GM21529 (cell line): ENCODE results near the gene ACER1.
"Not testable (repeated sequence)": the region's sequence is repeated elsewhere in the genome, so short reads cannot be mapped to it uniquely, and the experiment has no call there.

ENCODE experiments used
- ATAC-seq: cut with Tn5 transposase; IDR thresholded peaks from one replicate; pipeline ENCODE4 v1.9.1; 2021; ENCODE audit not compliant: unreplicated experiment

The ACER1 gene

GRCh38 chr19:6333439-6333838, at the start of gene ACER1:
Gene ACER1, minus strand, starts transcription at chr19:6333612. Its CDS starts 61 bp downstream, at chr19:6333551.
- ATAC-seq = no peak

GRCh38 chr19:6383188-6383587, 49.8 kb upstream of the ACER1 start:
- ATAC-seq = no peak

GRCh38 chr19:6381030-6381750, 47.8 kb upstream of the ACER1 start:
- ATAC-seq = no peak

GRCh38 chr19:6379744-6380143, 46.3 kb upstream of the ACER1 start:
- no peak for ATAC-seq

- ATAC-seq = no peak
Observed at GRCh38 chr19:6378486-6378885, 45.1 kb upstream of the ACER1 start.

GRCh38 chr19:6378041-6378440, 44.6 kb upstream of the ACER1 start:
- ATAC-seq = no peak

- ATAC-seq = no peak
Observed at GRCh38 chr19:6376512-6377190, 43.2 kb upstream of the ACER1 start.

- ATAC-seq = no peak
Observed at GRCh38 chr19:6375411-6376010, 42.1 kb upstream of the ACER1 start, which contains the start of gene PSPN. Gene PSPN, minus strand, starts transcription at chr19:6375933. Its CDS starts 84 bp downstream, at chr19:6375849.

- ATAC-seq = no peak
Observed at GRCh38 chr19:6374711-6375410, 41.4 kb upstream of the ACER1 start.

- no peak for ATAC-seq
Observed at GRCh38 chr19:6374161-6374709, 40.8 kb upstream of the ACER1 start.

GRCh38 chr19:6373813-6374108, 40.3 kb upstream of the ACER1 start:
- no peak for ATAC-seq

- peak; percentile 51 for ATAC-seq
Observed at GRCh38 chr19:6373096-6373812, 39.8 kb upstream of the ACER1 start.

- ATAC-seq = peak; percentile 75
Observed at GRCh38 chr19:6372594-6373095, 39.2 kb upstream of the ACER1 start, which contains the start of gene ALKBH7. Gene ALKBH7, plus strand, starts transcription at chr19:6372794. Its CDS starts 27 bp downstream, at chr19:6372821.

- ATAC-seq = no peak
Observed at GRCh38 chr19:6364353-6364752, 30.9 kb upstream of the ACER1 start.

- no peak for ATAC-seq
Observed at GRCh38 chr19:6362351-6362801, 29.0 kb upstream of the ACER1 start.

GRCh38 chr19:6362027-6362350, 28.6 kb upstream of the ACER1 start:
- no peak for ATAC-seq

- not testable (repeated sequence) for ATAC-seq
Observed at GRCh38 chr19:6360857-6361216, 27.4 kb upstream of the ACER1 start.

GRCh38 chr19:6360445-6360844, 27.0 kb upstream of the ACER1 start:
- ATAC-seq = not testable (repeated sequence)

- ATAC-seq = no peak
Observed at GRCh38 chr19:6359568-6360341, 26.3 kb upstream of the ACER1 start.

GRCh38 chr19:6358003-6358402, 24.6 kb upstream of the ACER1 start:
- no peak for ATAC-seq
